ENCODE data around the gene TMEM47. TPM values are rescaled to one million over a fixed set of nuclear protein-coding genes. Genes with fewer than 3 reads are reported as not detected.
A peak's percentile ranks its signal among the peaks of the same experiment; 100 is the strongest.

Gene TMEM47
- total RNA-seq, 1 experiment from 2014 or later: 4.7 TPM

GRCh38 chrX:34584781-34585180, 72.3 kb downstream of the TMEM47 start:
- Histone ChIP-seq H3K4me3 (ENCODE audit: low read length) (no peak overlapping the region), H3K36me3 (ENCODE audit: low read depth, low read length) (no peaks in the 10 kb centered on the region), H3K4me2 (ENCODE audit: low read length) (no peak overlapping the region), H2AFZ (ENCODE audit: low read length) (no peak overlapping the region), H3K9me2 (replicated peaks; ENCODE audit: low read length) (no peaks in the 10 kb centered on the region), H3K4me1 (ENCODE audit: insufficient read depth, low read length) (no peaks in the 10 kb centered on the region), H3K27me3 (ENCODE audit: low read length) (no peaks in the 10 kb centered on the region), H3K27ac (ENCODE audit: low read length) (no peak overlapping the region), H3K9ac (ENCODE audit: low read length) (no peak overlapping the region), H3F3A (ENCODE audit: low read length, unreplicated experiment) (no peaks in the 10 kb centered on the region), H3K79me2 (ENCODE audit: low read length) (no peaks in the 10 kb centered on the region), H4K20me1 (ENCODE audit: low read length) (no peaks in the 10 kb centered on the region), H3K9me3 (ENCODE audit: low read length) (no peaks in the 10 kb centered on the region)
- intact Hi-C loops (cut with micrococcal nuclease): no loop called here
- no peak for ATAC-seq
- POLR2A ChIA-PET (ENCODE audit: unreplicated experiment): no interaction called here
- CTCF ChIA-PET: no interaction called here
- DNase-seq: no peak
- no TSS peak for BruUV-seq (replicated peaks)
- TF ChIP-seq EZH2phosphoT487 (IDR thresholded peaks at IDR 0.05; ENCODE audit: borderline replicate concordance, low read length): no peak
- no peak for TF ChIP-seq EZH2 (IDR thresholded peaks at IDR 0.05; ENCODE audit: low read length, unreplicated experiment)
- no peak for TF ChIP-seq CTCF (conservative IDR thresholded peaks at IDR 0.05; ENCODE audit: low read depth, low read length)

- Histone ChIP-seq H3K27ac (ENCODE audit: low read length) (no peak overlapping the region), H3K36me3 (ENCODE audit: low read depth, low read length) (no peaks in the 10 kb centered on the region), H3K27me3 (ENCODE audit: low read length) (no peaks in the 10 kb centered on the region), H2AFZ (ENCODE audit: low read length) (no peak overlapping the region), H3K9me3 (ENCODE audit: low read length) (no peaks in the 10 kb centered on the region), H3K79me2 (ENCODE audit: low read length) (no peaks in the 10 kb centered on the region), H3F3A (ENCODE audit: low read length, unreplicated experiment) (no peaks in the 10 kb centered on the region), H3K4me3 (ENCODE audit: low read length) (no peak overlapping the region), H4K20me1 (ENCODE audit: low read length) (no peaks in the 10 kb centered on the region), H3K4me1 (ENCODE audit: insufficient read depth, low read length) (no peaks in the 10 kb centered on the region), H3K9ac (ENCODE audit: low read length) (no peak overlapping the region), H3K9me2 (replicated peaks; ENCODE audit: low read length) (no peaks in the 10 kb centered on the region), H3K4me2 (ENCODE audit: low read length) (no peak overlapping the region)
- BruUV-seq (replicated peaks): no TSS peak
- DNase-seq (no peak), ATAC-seq (no peak)
- ChIA-PET POLR2A (ENCODE audit: unreplicated experiment) (no interaction called here), CTCF (no interaction called here)
- no peak for TF ChIP-seq CTCF (conservative IDR thresholded peaks at IDR 0.05; ENCODE audit: low read depth, low read length)
- intact Hi-C loops (cut with micrococcal nuclease): no loop called here
These were observed 77.0 kb downstream of the TMEM47 start for GRCh38 chrX:34580069-34580468.

GRCh38 chrX:34578237-34578636, 78.8 kb downstream of the TMEM47 start:
- ATAC-seq: no peak
- H2AFZ ChIP-seq (ENCODE audit: low read length): no peak overlapping the region
- CTCF ChIA-PET: no interaction called here
- TF ChIP-seq EZH2 (IDR thresholded peaks at IDR 0.05; ENCODE audit: low read length, unreplicated experiment) (no peak), CTCF (conservative IDR thresholded peaks at IDR 0.05; ENCODE audit: low read depth, low read length) (peak; percentile 57)
- no peaks in the 10 kb centered on the region for H3K27me3 ChIP-seq (ENCODE audit: low read length)
- intact Hi-C loops (cut with micrococcal nuclease): no loop called here
- H3K9me3 ChIP-seq (ENCODE audit: low read length): no peaks in the 10 kb centered on the region
- H3K9ac ChIP-seq (ENCODE audit: low read length): no peak overlapping the region
- H3K4me3 ChIP-seq (ENCODE audit: low read length): no peak overlapping the region
- no peaks in the 10 kb centered on the region for H3K79me2 ChIP-seq (ENCODE audit: low read length)
- peak; percentile 57 for DNase-seq
- no peak overlapping the region for H3K4me2 ChIP-seq (ENCODE audit: low read length)
- no TSS peak for BruUV-seq (replicated peaks)
- POLR2A ChIA-PET (ENCODE audit: unreplicated experiment): no interaction called here
- H4K20me1 ChIP-seq (ENCODE audit: low read length): no peaks in the 10 kb centered on the region
- no peaks in the 10 kb centered on the region for H3K9me2 ChIP-seq (replicated peaks; ENCODE audit: low read length)
- no peak overlapping the region for H3K27ac ChIP-seq (ENCODE audit: low read length)
- H3K4me1 ChIP-seq (ENCODE audit: insufficient read depth, low read length): no peaks in the 10 kb centered on the region
- H3F3A ChIP-seq (ENCODE audit: low read length, unreplicated experiment): no peaks in the 10 kb centered on the region
- H3K36me3 ChIP-seq (ENCODE audit: low read depth, low read length): no peaks in the 10 kb centered on the region
